ENCODE results near the gene C20orf202.

DNA sequence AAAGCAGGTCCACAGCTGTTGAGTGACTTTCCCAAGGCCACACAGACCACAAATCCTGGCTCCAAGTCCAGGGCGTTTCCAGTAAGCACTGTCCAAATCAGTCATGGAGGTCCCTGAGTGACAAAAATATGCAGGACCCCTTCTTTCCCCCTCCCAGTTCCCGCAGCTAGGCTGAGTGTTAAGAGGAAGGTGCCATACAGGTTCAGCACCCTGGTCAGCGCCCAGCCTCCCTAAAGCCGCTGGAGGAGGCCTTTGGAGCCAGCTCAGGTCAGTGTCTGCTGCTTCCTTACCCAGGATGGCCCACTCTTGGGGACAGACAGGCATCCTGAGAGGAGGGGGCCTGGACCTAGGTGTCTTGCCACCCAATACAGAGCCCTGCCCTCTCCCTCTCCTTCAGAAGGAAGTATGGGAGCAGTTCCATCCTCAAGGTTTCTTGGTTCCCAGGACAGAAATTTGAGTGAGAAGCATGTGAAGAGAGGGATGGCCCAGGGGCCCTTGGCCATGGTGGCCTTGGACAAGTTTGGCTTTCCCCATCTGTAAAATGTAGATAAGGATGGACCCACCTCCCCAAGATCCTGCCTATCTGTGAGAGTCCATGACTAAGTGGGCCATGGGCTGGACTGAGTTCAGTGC is 31.7 kb upstream of the C20orf202 start:
- TF ChIP-seq CTCF (IDR thresholded peaks at IDR 0.05) (no peak), POLR2A (IDR thresholded peaks at IDR 0.05) (no peak), POLR2AphosphoS5 (IDR thresholded peaks at IDR 0.05) (no peak)
